NCI-H2227 treated with DMSO at 0.1 percent for 48 hours (cell line): Measurements from ENCODE around the gene OSBPL8.
A peak's percentile ranks its signal among the peaks of the same experiment; 100 is the strongest.

ENCODE experiments used
- DNase-seq: peaks from one replicate; lab custom pipeline; 2025; lab: John Stamatoyannopoulos, UW

OSBPL8 gene, protein sequence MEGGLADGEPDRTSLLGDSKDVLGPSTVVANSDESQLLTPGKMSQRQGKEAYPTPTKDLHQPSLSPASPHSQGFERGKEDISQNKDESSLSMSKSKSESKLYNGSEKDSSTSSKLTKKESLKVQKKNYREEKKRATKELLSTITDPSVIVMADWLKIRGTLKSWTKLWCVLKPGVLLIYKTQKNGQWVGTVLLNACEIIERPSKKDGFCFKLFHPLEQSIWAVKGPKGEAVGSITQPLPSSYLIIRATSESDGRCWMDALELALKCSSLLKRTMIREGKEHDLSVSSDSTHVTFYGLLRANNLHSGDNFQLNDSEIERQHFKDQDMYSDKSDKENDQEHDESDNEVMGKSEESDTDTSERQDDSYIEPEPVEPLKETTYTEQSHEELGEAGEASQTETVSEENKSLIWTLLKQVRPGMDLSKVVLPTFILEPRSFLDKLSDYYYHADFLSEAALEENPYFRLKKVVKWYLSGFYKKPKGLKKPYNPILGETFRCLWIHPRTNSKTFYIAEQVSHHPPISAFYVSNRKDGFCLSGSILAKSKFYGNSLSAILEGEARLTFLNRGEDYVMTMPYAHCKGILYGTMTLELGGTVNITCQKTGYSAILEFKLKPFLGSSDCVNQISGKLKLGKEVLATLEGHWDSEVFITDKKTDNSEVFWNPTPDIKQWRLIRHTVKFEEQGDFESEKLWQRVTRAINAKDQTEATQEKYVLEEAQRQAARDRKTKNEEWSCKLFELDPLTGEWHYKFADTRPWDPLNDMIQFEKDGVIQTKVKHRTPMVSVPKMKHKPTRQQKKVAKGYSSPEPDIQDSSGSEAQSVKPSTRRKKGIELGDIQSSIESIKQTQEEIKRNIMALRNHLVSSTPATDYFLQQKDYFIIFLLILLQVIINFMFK

GRCh38 chr12:76559400-76560085 is at the start of gene OSBPL8:
TSS of gene OSBPL8 (minus strand) at chr12:76559771. CDS start at chr12:76487551, 72,220 bp downstream.
- DNase-seq = peak; percentile 95

DNA sequence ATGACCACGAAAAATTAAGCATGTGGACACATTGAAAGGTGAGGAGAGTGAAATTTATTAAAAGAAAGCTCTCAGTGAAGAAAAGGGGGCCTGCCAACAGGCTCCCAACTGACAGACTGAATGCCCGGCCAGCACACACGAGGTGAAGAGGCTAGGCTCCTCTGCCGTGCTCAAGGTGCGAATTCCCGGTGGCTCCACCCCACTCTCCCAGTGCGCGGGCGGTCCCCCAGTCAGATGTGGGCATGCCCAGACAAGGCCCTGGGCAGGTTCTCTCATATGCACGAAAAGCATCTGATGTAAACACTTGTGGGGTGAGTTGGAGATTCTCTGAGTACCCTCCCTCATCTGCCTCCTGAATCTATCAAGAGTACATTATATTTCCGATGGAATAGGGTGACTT is 48.5 kb upstream of the OSBPL8 start:
- DNase-seq = no peak

DNA sequence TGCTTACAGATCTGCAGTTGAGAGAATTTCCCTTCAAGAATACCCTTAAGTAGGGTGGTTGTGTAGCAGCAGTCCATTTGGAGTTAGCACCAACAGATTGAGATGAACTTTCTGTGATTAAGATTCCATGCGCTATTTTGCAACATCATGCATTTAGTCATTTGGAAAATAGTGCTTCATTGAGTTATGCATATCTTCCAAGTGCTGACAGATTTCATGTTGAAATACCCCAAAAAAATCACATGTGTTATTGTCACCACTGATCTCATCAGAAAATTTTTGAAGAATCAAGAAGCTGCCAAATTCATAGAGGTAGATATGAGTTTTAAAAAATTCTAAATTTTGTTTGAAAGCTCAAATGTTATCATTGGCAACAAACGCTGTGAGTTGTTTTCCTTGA is 35.5 kb upstream of the OSBPL8 start:
- DNase-seq = no peak

GRCh38 chr12:76591476-76591875 is 31.9 kb upstream of the OSBPL8 start:
- no peak for DNase-seq

- no peak for DNase-seq
Measured at GRCh38 chr12:76590131-76590530, 30.6 kb upstream of the OSBPL8 start.

GRCh38 chr12:76588881-76589565 is 29.5 kb upstream of the OSBPL8 start:
- no peak for DNase-seq

DNA sequence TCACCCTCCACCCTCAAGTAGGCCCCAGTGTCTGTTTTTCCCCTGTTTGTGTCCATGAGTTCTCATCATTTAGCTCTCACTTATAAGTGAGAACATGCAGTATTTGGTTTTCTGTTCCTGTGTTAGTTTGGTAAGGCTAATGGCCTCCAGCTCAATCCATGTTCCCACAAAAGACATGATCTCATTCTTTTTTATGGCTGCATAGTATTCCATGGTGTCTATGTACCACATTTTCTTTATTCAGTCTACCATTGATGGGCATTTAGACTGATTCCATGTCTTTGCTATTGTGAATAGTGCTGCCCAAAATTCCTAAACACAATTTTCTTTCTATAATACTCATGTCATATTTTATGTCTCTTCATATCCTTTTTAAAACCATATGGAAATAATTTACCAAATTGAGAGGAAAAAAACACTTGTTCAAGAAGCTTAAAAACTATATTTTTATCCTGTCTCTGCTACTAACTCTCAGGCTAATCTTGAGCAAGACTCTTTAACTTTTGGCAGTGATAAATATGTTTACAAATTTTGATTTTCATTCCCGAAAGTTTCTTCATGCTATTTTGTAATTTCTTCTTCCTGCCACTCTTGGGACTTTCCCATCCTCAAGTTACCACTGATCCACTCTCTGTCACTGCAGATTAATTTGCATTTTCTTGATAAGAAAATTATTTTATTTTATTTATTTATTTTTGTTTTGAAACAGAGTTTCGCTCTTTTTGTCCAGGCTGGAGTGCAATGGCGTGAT is 28.0 kb upstream of the OSBPL8 start:
- DNase-seq = no peak

DNA sequence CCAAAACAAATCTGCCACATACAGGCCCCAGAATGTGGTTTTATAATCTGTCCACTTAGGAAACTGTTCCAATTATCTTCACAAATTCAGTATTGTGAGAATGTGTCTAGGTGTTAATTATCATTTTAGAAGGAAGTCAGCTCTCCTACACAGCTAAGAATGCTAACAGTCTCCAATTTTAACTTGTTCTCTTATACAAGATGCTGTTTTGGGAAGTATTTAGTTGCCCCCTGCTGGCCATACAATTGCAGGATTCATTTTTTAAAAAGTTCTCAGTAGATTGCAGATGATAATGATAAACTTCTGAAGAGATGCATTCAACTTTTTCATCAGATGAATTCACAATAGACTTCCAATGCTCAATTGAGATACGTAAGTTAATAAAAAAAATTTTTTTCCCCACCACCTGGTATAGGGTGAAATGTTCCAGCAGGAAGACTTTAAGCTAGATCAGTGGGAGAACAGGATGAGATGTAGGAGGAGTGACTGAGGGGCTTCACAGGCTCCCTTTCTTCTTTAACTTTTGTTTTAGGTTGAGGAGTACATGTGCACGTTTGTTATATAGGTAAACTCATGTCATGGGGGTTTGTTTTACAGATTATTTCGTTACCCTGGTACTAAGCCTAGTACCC is 27.3 kb upstream of the OSBPL8 start:
- peak; percentile 25 for DNase-seq

DNA sequence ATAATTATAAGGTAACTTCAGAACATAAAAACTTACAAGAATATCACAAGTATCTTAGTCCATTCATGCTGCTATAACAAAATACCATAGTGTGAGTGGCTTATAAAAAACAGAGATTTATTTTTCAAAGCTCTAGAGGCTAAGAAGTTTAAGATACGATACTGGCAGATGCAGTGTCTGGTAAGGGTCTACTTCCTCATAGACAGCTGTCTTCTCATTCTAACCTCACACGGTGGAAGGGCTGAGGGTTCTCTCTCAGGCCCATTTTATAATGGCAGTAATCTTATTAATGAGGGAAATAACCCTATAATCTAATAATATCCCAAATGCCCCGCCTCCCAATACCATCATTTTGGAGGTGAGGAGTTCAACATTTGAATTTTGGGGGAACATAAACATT is 23.7 kb upstream of the OSBPL8 start:
- no peak for DNase-seq

GRCh38 chr12:76573840-76574373 is 14.3 kb upstream of the OSBPL8 start:
- DNase-seq = no peak

DNA sequence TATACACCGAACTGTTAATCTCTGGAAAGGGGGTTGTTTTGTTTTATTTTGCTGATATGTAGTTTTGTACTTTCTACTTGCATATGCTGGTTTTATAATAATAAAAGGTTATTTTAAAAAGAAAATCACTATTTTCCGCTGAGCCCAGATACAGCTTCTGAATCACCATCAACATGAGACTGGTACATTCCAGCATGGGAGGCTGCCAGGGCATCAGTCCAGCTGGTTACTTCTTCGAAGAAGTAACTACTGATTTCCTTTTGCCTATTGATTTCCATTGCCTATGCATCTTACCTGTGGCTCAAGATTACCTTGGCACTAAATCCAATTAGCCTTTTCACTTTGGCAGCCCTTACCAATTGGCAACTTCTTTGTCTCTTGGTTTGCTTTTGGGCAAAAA is 11.7 kb upstream of the OSBPL8 start:
- DNase-seq = no peak

DNA sequence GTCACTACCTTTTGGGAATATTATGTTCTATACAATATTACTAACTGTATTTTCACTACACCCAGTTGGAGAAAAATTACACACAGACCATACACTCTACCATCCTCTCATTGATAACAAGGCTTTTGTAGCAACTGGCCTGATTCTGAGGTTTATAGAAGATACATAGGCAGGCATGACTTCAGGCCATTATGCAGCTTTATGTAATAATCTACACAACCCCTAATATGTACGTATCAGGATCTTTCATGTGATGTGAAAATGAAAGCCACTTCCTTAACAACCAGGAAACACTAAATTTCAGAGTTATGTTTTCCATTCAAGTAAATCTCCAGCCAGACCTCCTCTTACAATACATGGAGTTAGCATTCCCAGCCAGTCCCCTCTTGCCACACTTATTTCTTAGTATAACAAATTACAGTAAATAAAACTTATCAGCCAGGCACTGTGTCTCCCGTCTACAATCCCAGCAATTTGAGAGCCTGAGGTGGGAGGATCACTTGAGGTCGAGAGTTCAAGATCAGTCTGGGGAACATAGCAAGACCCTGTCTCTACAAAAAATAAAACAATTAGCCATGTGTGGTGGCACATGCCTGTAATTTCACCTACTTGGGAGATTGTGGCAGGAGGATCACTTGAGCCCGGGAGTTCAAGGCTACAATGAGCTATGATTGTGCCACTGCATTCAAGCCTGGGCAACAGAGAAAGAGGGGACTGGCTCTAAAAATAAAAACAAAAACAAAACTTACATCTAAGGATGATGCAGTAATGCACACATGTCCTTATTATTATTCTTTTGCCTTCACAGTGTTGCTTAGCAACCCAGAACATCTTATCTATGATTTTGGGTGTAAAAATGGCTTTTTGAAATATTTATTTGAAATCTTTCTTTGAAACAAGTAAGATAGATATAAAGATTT is 10.4 kb upstream of the OSBPL8 start:
- peak; percentile 29 for DNase-seq

GRCh38 chr12:76568888-76569551 is 9.4 kb upstream of the OSBPL8 start:
- DNase-seq = no peak

DNA sequence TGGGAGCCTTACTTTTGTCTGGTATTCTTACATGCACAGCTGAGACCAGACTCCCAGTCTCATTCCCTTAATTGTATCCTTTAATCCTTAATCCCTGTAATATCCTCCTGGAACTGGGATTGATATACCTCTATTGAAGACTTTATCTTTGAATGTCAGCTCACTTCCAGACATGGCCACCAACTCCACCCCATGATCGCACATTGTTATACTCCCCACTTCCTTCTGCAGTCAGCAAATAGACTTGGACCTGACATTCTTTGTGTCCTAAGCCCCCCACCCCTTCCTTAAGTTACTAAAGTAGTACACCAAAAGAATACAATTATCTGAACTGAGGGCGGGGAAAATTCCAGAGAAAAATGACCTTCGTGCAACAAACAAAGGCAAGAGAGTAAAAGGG is 8.6 kb upstream of the OSBPL8 start:
- DNase-seq = no peak

DNA sequence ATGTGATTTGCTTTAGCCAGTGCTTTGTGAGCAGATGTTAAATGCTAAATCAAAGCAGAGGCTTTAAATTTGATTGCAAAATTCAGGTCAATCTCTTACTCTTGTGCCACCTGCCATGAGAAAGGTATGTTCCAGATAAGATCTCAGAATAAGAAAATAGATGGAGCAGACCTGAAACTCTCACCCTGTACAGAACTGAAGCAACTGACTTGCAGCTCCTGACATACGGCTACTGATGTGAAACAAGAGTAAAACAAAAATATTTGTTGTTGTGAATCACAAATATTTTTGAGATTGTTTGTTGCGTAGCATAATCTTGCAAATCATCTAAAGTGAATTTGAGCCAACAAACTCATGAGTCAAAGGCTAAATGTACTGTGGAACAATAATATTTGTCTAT is 3.5 kb upstream of the OSBPL8 start:
- no peak for DNase-seq

- DNase-seq = no peak
Measured at GRCh38 chr12:76562130-76562529, 2.6 kb upstream of the OSBPL8 start.

DNA sequence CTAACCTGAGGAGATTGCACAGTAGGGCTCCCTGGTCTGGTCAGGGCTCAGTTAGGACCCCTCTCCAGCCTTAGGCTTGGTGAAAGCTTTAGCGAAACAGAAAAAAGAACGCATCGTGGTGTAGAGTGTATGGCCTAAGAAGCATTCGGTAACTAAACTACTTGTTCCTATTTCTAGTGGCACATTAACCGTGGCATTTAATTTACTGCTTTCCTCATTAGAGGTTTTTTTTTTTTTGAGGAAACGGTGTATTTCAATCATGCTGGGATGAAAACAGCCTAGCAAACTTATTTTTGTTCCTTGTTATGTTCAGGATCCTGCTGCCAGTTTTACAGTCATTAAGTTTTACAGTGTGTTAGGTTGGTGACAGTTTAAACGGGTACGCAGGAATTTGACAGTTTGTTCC is 518 bp upstream of the OSBPL8 start:
- DNase-seq = no peak

GRCh38 chr12:76558684-76559399 is 729 bp downstream of the OSBPL8 start:
- DNase-seq = peak; percentile 26
